Kidney capillary endothelial cell (primary cell): ENCODE results near the gene PRKAR2B.

ENCODE experiments used
- DNase-seq: peaks from one replicate; pipeline ENCODE4 v3.0.0-alpha.2; 2018; ENCODE audit warnings: low spot score

Gene PRKAR2B

DNA sequence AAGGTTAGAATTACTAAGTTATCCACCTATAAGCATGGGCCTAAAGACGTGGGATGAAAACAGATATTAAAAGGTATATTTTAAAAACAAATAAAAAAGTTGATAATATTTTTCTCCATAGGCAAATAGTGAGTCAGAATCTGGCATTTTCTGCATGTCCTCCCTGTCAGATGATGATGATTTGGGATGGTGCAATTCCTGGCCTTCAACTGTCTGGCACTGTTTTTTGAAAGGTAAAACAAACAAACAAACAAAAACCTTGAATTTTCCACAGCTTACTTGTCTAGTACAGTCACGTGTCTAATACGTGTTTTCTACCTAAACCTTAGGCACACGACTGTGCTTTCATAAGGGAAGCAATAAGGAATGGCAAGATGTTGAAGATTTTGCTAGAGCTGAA is 141.7 kb downstream of the PRKAR2B start:
- DNase-seq: no peak

DNA sequence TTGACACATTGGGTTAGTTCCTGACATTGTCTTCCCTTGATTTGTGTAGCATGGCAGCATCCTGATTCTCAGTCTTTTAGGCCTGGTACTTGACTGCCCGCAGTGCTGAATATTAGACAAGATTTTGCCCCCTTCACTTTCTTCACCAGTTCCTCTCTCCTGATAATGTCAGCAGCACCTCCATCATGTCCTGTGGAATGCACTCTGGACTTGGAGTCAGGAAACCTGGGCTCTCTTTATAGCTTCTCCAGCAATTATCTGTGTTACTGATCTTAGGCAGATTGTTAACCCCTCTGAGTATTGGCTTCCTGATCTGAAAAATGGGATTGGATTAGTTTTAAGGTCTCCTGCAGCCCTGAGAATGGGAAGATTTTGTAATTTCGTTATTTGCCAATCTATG is 143.3 kb downstream of the PRKAR2B start:
- DNase-seq: no peak

DNA sequence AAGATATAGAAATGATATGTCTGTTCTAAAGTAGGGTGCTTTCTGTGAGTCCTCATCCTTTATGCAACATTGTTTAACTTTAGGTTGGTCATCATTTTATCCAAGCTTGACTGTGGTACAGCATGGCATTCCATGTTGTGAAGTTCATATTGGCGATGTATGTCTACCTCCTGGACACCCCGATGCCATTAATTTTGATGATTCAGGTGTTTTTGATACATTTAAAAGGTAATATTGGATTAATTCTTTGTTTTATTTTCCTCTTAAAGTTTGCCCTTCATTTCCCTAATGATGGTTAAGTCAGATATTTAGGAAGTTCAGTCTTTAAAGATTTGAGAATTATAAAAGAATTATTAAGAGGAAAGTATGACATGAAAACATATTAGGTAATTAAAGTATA is 145.6 kb downstream of the PRKAR2B start:
- DNase-seq: no peak

DNA sequence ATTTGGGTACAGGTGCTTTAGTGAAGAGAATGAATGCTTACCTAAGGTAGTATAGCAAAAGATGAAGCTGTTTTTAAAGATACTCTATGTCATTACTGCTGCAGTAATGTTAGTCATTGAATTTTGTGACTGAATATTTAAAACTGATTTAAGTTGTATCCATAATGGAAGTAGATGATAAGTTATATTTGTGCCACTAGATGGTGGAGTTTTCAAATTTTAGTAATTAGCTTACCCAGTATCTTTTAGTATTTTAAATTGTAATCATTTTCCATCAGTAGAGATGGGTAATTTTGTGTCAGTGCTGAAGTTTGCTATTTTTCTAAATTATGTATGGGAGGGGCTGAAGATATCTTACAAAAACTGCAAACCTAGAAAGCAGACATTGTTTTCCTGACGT is 149.5 kb downstream of the PRKAR2B start:
- no peak for DNase-seq

DNA sequence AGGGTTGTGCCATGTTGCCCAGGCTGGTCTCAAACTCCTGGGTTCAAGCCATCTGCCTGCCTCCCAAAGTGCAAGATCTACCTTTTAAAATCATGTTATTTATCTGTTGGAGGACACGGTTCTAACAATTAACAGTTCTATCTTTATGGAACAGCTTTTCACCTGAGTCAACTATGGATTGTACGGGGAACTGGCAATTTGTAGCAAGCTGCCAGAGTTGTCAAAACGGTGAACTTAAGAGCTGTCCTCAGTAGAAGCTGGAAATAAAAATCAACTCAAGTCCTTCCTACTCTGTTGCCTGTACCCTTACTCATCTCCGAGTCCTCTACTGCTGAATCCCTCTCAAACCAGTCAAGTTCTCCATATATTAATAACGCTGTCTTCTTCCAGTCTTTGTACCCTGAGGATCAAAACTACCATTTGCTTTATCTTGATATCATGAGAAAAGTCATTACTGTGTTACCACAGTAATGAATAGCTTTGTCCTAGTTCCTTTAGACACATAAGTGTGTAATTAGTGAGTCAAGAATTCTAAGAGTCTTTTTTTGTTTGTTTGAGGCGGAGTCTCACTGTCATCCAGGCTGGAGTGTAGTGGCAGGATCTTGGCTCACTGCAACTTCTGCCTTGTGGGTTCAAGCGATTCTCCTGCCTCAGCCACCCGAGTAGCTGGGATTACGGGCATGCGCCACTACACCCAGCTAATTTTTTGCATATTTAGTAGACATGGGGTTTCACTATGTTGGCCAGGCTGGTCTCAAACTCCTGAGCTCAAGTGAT is 152.5 kb downstream of the PRKAR2B start:
- no peak for DNase-seq

DNA sequence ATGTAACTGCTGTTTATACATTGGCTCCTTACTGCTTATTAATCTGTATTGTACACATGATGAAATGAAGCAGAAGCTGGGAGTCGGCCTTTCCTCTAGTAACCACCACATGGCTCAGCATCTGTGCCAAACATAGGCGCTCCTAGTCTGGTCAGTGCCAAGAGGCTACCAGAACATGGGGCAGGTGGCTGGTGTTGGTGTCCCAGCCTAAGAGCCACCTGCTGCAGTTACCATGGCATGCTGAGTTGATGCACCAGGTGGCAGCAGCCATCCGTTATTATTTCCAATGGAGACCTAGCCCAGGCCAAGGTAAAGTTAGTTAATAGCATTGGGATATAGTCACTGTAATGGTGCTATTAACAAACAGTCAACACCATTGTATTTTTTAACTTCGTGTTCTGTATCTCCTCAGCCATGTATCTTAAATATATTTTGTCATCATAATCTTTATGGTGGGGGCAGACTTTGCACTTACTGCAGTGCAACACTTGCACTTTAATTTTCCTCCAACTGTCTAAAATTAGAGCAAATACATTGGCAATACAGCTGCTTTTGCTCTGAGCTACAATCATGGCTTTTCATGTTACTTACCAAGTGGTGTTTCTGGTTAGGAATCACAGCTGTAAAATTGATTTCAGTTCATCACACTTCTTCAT is 157.4 kb downstream of the PRKAR2B start:
- peak; percentile 16 for DNase-seq

DNA sequence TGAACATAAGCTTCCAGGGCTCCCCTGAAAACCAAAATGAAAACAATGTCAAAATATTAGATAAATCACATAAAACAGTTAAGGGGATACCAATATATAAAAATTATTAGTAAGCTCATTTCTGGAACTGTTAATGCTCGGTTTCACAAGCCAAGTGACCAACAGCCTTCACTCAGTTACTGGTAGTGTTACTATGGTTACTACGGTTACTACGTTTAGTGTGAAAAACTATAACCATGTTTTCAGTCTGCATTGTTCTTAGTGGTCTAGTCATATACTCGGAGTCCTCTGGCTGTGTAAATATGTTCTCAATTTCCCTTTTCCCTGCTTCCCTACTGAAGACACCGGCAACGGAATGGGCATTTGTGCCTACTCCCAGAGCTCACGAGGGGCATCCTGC is 159.1 kb downstream of the PRKAR2B start:
- no peak for DNase-seq

DNA sequence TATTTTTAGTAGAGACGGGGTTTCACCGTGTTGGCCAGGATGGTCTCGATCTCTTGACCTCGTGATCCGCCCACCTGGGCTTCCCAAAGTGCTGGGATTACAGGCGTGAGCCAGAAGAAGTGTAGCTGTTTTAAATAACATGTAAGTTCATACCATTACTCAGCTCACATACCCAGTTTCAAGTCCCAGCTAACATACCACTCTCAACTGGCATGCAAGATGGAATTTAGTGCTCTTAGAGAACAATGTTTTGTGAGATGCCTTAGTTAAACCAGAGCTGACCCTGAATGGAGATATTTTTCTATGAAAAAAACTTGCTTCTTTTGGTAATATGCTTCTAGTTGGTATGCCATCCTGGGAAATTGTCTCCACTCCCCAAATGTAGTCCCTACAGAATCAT is 161.6 kb downstream of the PRKAR2B start:
- no peak for DNase-seq

DNA sequence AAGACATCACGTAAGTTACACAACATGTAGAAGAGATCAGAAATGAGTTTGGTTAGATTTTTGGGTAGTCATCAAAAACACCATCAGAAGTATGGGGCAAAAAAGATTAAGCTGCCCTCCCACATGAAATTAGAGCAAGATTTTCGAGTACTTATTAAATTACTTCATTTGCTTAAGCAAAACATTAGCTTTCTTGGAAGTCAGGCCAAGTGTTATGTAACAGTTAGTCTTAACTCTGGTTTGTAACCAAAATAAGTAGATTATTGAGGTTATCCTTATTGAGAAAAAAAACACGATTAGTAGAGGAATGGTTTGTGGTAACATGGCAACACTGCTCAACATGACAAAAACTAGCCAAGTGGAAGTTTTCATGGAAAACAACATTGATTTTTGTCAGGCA is 162.2 kb downstream of the PRKAR2B start:
- no peak for DNase-seq

DNA sequence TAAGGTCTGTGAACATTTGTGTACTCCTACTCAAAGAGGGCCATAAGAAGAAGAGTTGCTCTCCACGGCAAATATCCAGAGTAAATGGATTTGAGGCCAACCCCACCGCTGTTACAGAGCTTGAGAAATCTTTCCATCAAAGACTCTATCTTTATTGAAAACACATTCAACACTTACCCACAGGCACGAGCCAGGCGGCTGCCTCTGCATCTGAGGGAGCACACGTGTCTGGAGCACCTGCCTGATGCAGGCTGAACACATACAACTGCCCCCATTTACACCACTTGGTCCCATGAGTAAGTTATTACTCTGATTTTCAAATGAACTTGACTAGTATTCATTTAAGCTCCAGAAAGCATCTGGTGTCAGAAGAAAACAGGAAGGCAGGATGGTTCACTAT is 163.0 kb downstream of the PRKAR2B start:
- no peak for DNase-seq

DNA sequence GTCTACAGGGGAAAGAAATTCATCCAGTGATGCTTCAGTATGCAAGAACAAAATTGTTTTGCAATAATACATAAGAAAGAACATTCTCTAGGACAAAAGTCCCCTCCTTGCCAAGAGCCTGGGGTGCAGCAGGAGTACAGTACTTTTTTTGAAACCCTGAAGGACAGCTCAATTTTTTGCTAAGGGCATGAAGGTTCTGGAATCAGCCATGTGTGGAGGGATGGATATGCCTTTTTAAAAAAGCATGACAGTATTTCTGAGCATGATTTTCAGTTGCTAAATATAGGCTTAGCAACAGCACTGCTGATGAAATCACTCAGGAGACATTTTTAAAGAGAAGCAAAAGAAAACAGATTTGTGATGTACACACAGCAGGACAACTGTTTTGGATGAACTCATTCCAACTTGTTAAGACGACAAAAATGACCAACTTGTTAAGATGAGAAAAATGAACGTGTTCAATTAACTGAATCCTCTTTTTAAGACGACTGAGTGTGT is 163.6 kb downstream of the PRKAR2B start:
- no peak for DNase-seq

DNA sequence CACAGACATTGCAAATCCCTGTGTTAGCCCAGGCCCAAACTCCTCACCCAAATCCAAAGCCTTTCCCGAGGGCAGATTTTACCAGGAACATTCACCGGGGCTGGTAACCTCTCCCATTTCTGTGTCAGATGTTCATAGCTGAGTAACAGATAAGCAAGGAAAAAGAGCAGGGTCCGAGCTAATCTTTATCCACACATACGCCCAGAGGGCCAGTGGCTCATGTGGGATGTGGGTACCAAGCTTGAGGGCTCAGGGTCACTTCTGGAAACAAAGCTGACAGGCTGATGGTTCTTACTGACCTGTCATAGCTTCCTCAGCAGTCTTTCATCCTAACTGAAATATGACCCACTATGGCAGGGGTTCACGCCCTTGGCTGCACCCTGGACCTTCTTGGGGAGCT is 164.1 kb downstream of the PRKAR2B start:
- no peak for DNase-seq

DNA sequence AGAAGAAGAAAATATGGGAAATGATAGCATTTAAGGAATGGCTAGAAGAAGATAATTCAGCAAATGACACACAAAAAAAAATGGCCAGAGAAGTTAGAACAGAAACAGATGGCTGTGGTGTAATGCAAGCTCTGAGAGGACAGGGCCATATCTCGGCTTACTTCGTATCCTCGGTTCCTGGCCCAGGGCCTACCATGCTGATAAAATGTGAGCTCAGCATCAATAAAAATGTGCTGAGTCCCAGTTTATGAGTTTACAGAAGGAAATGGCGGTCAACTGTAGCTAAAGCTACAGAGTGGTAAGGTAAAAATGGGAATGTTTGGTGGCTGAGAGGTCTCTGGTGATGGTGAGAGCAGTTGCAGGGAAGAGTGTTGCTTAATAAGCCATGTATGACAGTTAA is 165.1 kb downstream of the PRKAR2B start:
- no peak for DNase-seq

DNA sequence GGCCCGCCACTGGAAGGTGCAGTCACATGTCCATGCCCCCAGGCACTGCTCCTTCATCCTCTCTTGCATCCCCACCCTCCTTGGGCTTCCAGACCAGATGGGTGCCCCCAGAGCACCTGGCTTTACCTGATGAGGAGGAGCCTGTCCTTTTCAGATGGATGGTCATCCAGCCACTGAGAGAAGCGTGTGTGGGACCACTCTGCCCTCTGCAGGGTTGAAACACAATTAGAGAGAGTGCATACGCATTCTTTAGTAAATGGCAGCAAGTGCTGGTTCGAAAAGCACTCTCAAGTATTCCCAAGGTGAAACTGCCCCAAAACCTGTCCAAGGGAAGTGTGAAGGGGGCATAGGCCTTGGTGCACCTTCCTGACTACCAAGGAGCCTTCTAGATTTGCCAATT is 165.9 kb downstream of the PRKAR2B start:
- no peak for DNase-seq
